Smooth muscle cell (in vitro differentiated cells): ENCODE measurements around the gene IMPDH1. TPM values are rescaled to one million over a fixed set of nuclear protein-coding genes. Genes with fewer than 3 reads are reported as not detected.

Experiments used
- DNase-seq: peaks from one replicate; lab custom pipeline; 2025; ENCODE audit not compliant: unreplicated experiment; lab: John Stamatoyannopoulos, UW
- H2AFZ ChIP-seq: fragments of 200-600 bp; sonication (generic); 2 replicates; pipeline ENCODE4 v1.6.0; 2016; ENCODE audit warnings: antibody characterized with exemption, low read depth, mild to moderate bottlenecking
- H3F3A ChIP-seq: fragments of 200-600 bp; sonication (generic); 2 replicates; pipeline ENCODE4 v1.6.0; 2017; ENCODE audit warnings: antibody characterized with exemption, low read depth
- H3K27ac ChIP-seq: fragments of 200-600 bp; sonication (generic); 2 replicates; pipeline ENCODE4 v1.5.1; 2016; ENCODE audit warnings: low read depth, mild to moderate bottlenecking
- H3K27me3 ChIP-seq: fragments of 200-600 bp; sonication (generic); 2 replicates; pipeline ENCODE4 v1.6.1; 2016; ENCODE audit warnings: low read depth, mild to moderate bottlenecking
- H3K36me3 ChIP-seq: fragments of 200-600 bp; sonication (generic); 2 replicates; pipeline ENCODE4 v1.5.1; 2016; ENCODE audit warnings: low read depth
- H3K4me1 ChIP-seq: fragments of 200-600 bp; sonication (generic); 2 replicates; pipeline ENCODE4 v1.5.1; 2016; ENCODE audit warnings: low read depth
- H3K4me2 ChIP-seq: fragments of 200-600 bp; sonication (generic); 2 replicates; pipeline ENCODE4 v1.6.0; 2016; ENCODE audit warnings: mild to moderate bottlenecking
- H3K4me3 ChIP-seq: fragments of 200-600 bp; sonication (generic); 2 replicates; pipeline ENCODE4 v1.5.1; 2016; ENCODE audit warnings: mild to moderate bottlenecking
- H3K79me2 ChIP-seq: fragments of 200-600 bp; sonication (generic); 2 replicates; pipeline ENCODE4 v1.6.0; 2016; ENCODE audit warnings: low read depth, mild to moderate bottlenecking
- H3K9ac ChIP-seq: fragments of 200-600 bp; sonication (generic); 2 replicates; pipeline ENCODE4 v1.6.0; 2016; ENCODE audit warnings: low read depth
- H3K9me3 ChIP-seq: fragments of 200-600 bp; sonication (generic); replicated peaks from 2 replicates; pipeline ENCODE4 v1.5.1; 2016; ENCODE audit warnings: low read depth
- H4K20me1 ChIP-seq: fragments of 200-600 bp; sonication (generic); 2 replicates; pipeline ENCODE4 v1.6.0; 2016; ENCODE audit warnings: low read depth
- CTCF ChIP-seq: fragments of 200-600 bp; sonication (generic); IDR thresholded peaks from 2 replicates; pipeline ENCODE4 v1.5.1; 2017; ENCODE audit warnings: borderline replicate concordance, mild to moderate bottlenecking, antibody characterized with exemption; ENCODE audit not compliant: insufficient read depth, poor library complexity, severe bottlenecking
- WGBS: methylation state at CpG from one replicate; pipeline ENCODE4 v1.1.7; 2016; ENCODE audit warnings: low lambda C conversion rate; 5-methylcytosine and 5-hydroxymethylcytosine counted together
- polyA plus RNA-seq: library from polyadenylated mRNA; unstranded; fragments of >200 nt; fragmentation: Nextera tagmentation; extraction: Ambion mirVana; gene quantifications from 2 replicates; pipeline ENCODE4 v1.2.1, GENCODE V29; 2016
- total RNA-seq: library from RNA; depleted of rRNA; stranded (reverse); fragments of >200 nt; gene quantifications from 2 replicates; pipeline ENCODE4 v1.2.3, GENCODE V29; 2014

Gene IMPDH1
- total and polyA plus RNA-seq, 2 experiments from 2014 or later, result 48.4 to 129 TPM

GRCh38 chr7:128395748-128396147 is 14.0 kb downstream of the IMPDH1 start:
- WGBS, result 97% methylated on average over 3 of the region's 3 CpGs
- no peaks in the 10 kb centered on the region for H3F3A ChIP-seq
- H3K27me3 ChIP-seq, result no peaks in the 10 kb centered on the region
- H3K4me2 ChIP-seq, result no peak overlapping the region
- no peak overlapping the region for H3K27ac ChIP-seq
- DNase-seq, result no peak
- no peak overlapping the region for H3K4me3 ChIP-seq
- H3K79me2 ChIP-seq, result no peaks in the 10 kb centered on the region
- no peaks in the 10 kb centered on the region for H3K9me3 ChIP-seq
- no peaks in the 10 kb centered on the region for H3K4me1 ChIP-seq
- H3K36me3 ChIP-seq, result peaks cover 15% of the 10 kb centered on the region
- no peak for TF ChIP-seq CTCF
- no peak overlapping the region for H3K9ac ChIP-seq
- peaks cover 5% of the 10 kb centered on the region for H4K20me1 ChIP-seq
- no peak overlapping the region for H2AFZ ChIP-seq

GRCh38 chr7:128394904-128395496 is 14.8 kb downstream of the IMPDH1 start:
- Histone ChIP-seq H3K4me3 (no peak overlapping the region), H3K4me1 (no peaks in the 10 kb centered on the region), H3F3A (no peaks in the 10 kb centered on the region), H3K4me2 (no peak overlapping the region), H2AFZ (no peak overlapping the region), H3K27me3 (no peaks in the 10 kb centered on the region), H4K20me1 (peaks cover 5% of the 10 kb centered on the region), H3K79me2 (no peaks in the 10 kb centered on the region), H3K27ac (no peak overlapping the region), H3K36me3 (peaks cover 15% of the 10 kb centered on the region), H3K9ac (no peak overlapping the region), H3K9me3 (no peaks in the 10 kb centered on the region)
- no peak for DNase-seq
- no peak for TF ChIP-seq CTCF
- 94% methylated on average over 16 of the region's 16 CpGs for WGBS

- no peaks in the 10 kb centered on the region for H3K9me3 ChIP-seq
- H3K4me3 ChIP-seq, result no peak overlapping the region
- 98% methylated on average over 19 of the region's 23 CpGs for WGBS
- peaks cover 7% of the 10 kb centered on the region for H3K4me1 ChIP-seq
- H3K27ac ChIP-seq, result no peak overlapping the region
- H3K36me3 ChIP-seq, result peaks cover 15% of the 10 kb centered on the region
- no peaks in the 10 kb centered on the region for H3F3A ChIP-seq
- H3K27me3 ChIP-seq, result no peaks in the 10 kb centered on the region
- H3K79me2 ChIP-seq, result no peaks in the 10 kb centered on the region
- DNase-seq, result no peak
- H3K4me2 ChIP-seq, result no peak overlapping the region
- peaks cover 5% of the 10 kb centered on the region for H4K20me1 ChIP-seq
- H3K9ac ChIP-seq, result no peak overlapping the region
- TF ChIP-seq CTCF, result no peak
- no peak overlapping the region for H2AFZ ChIP-seq
Observed at GRCh38 chr7:128393526-128394330, 16.1 kb downstream of the IMPDH1 start.
